Kidney (tissue), 14 donors: ENCODE results near the gene TEDDM1. TPM values are rescaled to one million over a fixed set of nuclear protein-coding genes. Genes with fewer than 3 reads are reported as not detected.

ENCODE experiments used
- DNase-seq, 5 donors: peaks; one replicate each; pipeline ENCODE4 v3.0.0-alpha.2; 2013 to 2020
- FAIRE-seq: peaks from 2 replicates; lab custom pipeline; 2012; peaks lifted over from hg19 to GRCh38; lab: Jason Lieb, UNC
- H3K27ac ChIP-seq, 2 donors: one replicate each; pipeline ENCODE4 v1.7.0; 2013; ENCODE audit warnings: low read depth in 2 of 2, low read length in 2 of 2, inconsistent platforms in 1 of 2
- H3K27me3 ChIP-seq: one replicate; pipeline ENCODE4 v1.7.1; 2013; ENCODE audit warnings: low read length, inconsistent platforms; ENCODE audit not compliant: control insufficient read depth, insufficient read depth
- H3K36me3 ChIP-seq, 3 donors: one replicate each; pipeline versions ENCODE4 v1.7.0 to v1.7.1; 2013; ENCODE audit warnings: low read length in 3 of 3, control low read depth in 1 of 3, inconsistent platforms in 1 of 3; ENCODE audit not compliant: insufficient read depth in 3 of 3, control insufficient read depth in 2 of 3
- H3K4me1 ChIP-seq, 3 donors: one replicate each; pipeline versions ENCODE4 v1.7.0 to v1.7.1; 2013; ENCODE audit warnings: low read length in 3 of 3, inconsistent platforms in 1 of 3, low read depth in 1 of 3; ENCODE audit not compliant: control insufficient read depth in 2 of 3, insufficient read depth in 2 of 3
- H3K4me3 ChIP-seq, 3 donors: one replicate each; pipeline versions ENCODE4 v1.7.0 to v1.8.1; 2013; ENCODE audit warnings: low read length in 3 of 3, control low read depth in 1 of 3, inconsistent platforms in 1 of 3
- H3K9ac ChIP-seq, 3 donors: one replicate each; pipeline versions ENCODE4 v1.7.0 to v1.7.1; 2013; ENCODE audit warnings: low read length in 3 of 3, control low read depth in 1 of 3, inconsistent platforms in 1 of 3
- H3K9me3 ChIP-seq, 3 donors: one replicate each; pipeline versions ENCODE4 v1.7.0 to v1.7.1; 2013; ENCODE audit warnings: low read length in 3 of 3, control low read depth in 1 of 3, inconsistent platforms in 1 of 3; ENCODE audit not compliant: control insufficient read depth in 2 of 3, insufficient read depth in 1 of 3
- CTCF ChIP-seq: IDR thresholded peaks from 3 replicates; pipeline ENCODE4 v1.5.1; 2012; ENCODE audit warnings: mild to moderate bottlenecking, moderate library complexity, borderline replicate concordance; ENCODE audit not compliant: insufficient read depth; ENCODE audit errors: extremely low read depth
- intact Hi-C: fragments of 100-400 bp; cut with DNase I; formaldehyde crosslinking; loops from one replicate; pipeline ENCODE4 v1.11.1; 2022
- polyA plus RNA-seq: library from polyadenylated mRNA; stranded (reverse); fragments of 350-450 nt; fragmentation: Illumina TruSeq; extraction: RNeasy Lipid Tissue Mini Kit (QIAGEN cat#74804); gene quantifications from one replicate; pipeline ENCODE4 v1.2.3, GENCODE V29; 2014; ENCODE audit warnings: low read depth, low replicate concordance; ENCODE audit not compliant: insufficient read depth
- total RNA-seq: library from RNA; stranded (reverse); fragmentation: NEBNext Ultra II Directional; extraction: Animal tissue kit (Norgen Biotek cat#: 25700); gene quantifications from one replicate; pipeline ENCODE4 v1.2.1, GENCODE V29; 2021
- donor health status: control.
- donor health status: control.
- donor health status: control.
- donor health status: control.
- donor health status: control.
- donor health status: DM: yes; HTN: yes; CAD: no.
- donor health status: Normal renal cell carcinoma (clear cell type).

The TEDDM1 gene
- total and polyA plus RNA-seq, 2 donors from 2014 or later = not detected

GRCh38 chr1:182406012-182406411, 5.5 kb upstream of the TEDDM1 start:
- no peak for DNase-seq
- no peaks in the 10 kb centered on the region for H3K9me3 ChIP-seq
- TF ChIP-seq CTCF = no peak
- intact Hi-C loops = loop anchor here (10.0 kb wide), 1 partner anchor 321 kb away; no protein-coding TSS in a partner anchor
- no peaks in the 10 kb centered on the region for H3K36me3 ChIP-seq
- no peaks in the 10 kb centered on the region for H3K27me3 ChIP-seq
- FAIRE-seq = no peak
- H3K9ac ChIP-seq = no peak overlapping the region
- no peak overlapping the region for H3K27ac ChIP-seq
- H3K4me1 ChIP-seq = no peaks in the 10 kb centered on the region
- H3K4me3 ChIP-seq = no peak overlapping the region

- TF ChIP-seq CTCF = no peak
- no peaks in the 10 kb centered on the region for H3K27me3 ChIP-seq
- H3K36me3 ChIP-seq = no peaks in the 10 kb centered on the region
- FAIRE-seq (no peak), DNase-seq (no peak)
- no peaks in the 10 kb centered on the region for H3K9me3 ChIP-seq
- intact Hi-C loops = loop anchor here (10.0 kb wide), 1 partner anchor 321 kb away; no protein-coding TSS in a partner anchor
- no peak overlapping the region for H3K4me3 ChIP-seq
- H3K9ac ChIP-seq = no peak overlapping the region
- H3K27ac ChIP-seq = no peak overlapping the region
- H3K4me1 ChIP-seq = no peaks in the 10 kb centered on the region
Measured at GRCh38 chr1:182405578-182405977, 5.1 kb upstream of the TEDDM1 start.

GRCh38 chr1:182404781-182405180, 4.3 kb upstream of the TEDDM1 start:
- no peak for FAIRE-seq
- Histone ChIP-seq H3K9me3 (no peaks in the 10 kb centered on the region), H3K9ac (no peak overlapping the region), H3K4me1 (no peaks in the 10 kb centered on the region), H3K27ac (no peak overlapping the region), H3K27me3 (no peaks in the 10 kb centered on the region), H3K36me3 (no peaks in the 10 kb centered on the region), H3K4me3 (no peak overlapping the region)
- no peak for TF ChIP-seq CTCF
- DNase-seq = no peak
- intact Hi-C loops = loop anchor here (10.0 kb wide), 1 partner anchor 320 kb away; no protein-coding TSS in a partner anchor
